Adipose tissue (tissue), 3 donors: Measurements from ENCODE around the gene ZNF98. TPM values are rescaled to one million over a fixed set of nuclear protein-coding genes. Genes with fewer than 3 reads are reported as not detected.

ENCODE experiments used
- H3K27ac ChIP-seq: one replicate; pipeline ENCODE4 v1.5.1; 2013; ENCODE audit warnings: low read depth, low read length
- WGBS, 3 donors: extraction: QIAGEN DNeasy Blood & Tissue Kit; methylation state at CpG; one replicate each; pipeline ENCODE4 v1.1.7; 2013; 5-methylcytosine and 5-hydroxymethylcytosine counted together
- polyA plus RNA-seq, 3 donors: library from polyadenylated mRNA; stranded (reverse); fragments of 200-250 nt; gene quantifications; one replicate each; pipeline ENCODE4 v1.2.3, GENCODE V29; 2013
- donor health status: healthy with polysubstance abuse.
- donor health status: Bipolar disorder and iron deficiency.
- donor health status: healthy.

Gene ZNF98
- 10 to 100 TPM in 1 of 3 donors, under 1 TPM in 1, not detected in 1; 0.31 to 13.1 TPM for polyA plus RNA-seq

GRCh38 chr19:22422211-22422610 lies at the start of gene ZNF98:
ZNF98 (minus strand) TSS chr19:22422346; CDS start chr19:22422224, 122 bp downstream.
- no peak within 1 kb of the TSS for H3K27ac ChIP-seq
- WGBS, 3 donors = 2 to 6% (median 3%) methylated on average over 16 of the region's 16 CpGs

DNA sequence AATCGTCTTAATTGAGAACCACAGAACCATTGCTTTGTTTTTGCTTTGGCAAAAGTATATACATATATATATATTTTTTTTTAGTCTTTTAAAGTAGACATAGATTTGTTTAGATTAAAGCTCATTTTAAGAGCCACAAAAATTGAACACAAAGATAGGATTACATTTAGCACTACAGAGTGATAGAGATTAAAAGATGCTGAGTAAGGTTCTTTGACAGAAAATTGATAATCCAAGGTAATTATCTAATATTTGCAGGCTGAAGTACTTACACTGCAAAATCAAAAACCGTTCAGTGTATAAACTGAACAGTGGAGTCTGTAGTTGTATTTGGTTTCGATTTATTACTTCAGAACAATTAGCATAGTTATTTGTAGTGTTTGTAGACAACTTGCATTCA lies 24.5 kb upstream of the ZNF98 start:
- WGBS, 3 donors = 73 to 83% (median 76%) methylated on average over 3 of the region's 3 CpGs

GRCh38 chr19:22438011-22438410 lies 15.9 kb upstream of the ZNF98 start:
- H3K27ac ChIP-seq = no peak overlapping the region
- WGBS, 3 donors = 68 to 98% (median 97%) methylated on average over 2 of the region's 2 CpGs

More for the DNA sequence above, 24.5 kb upstream of the ZNF98 start:
- no peak overlapping the region for H3K27ac ChIP-seq

DNA sequence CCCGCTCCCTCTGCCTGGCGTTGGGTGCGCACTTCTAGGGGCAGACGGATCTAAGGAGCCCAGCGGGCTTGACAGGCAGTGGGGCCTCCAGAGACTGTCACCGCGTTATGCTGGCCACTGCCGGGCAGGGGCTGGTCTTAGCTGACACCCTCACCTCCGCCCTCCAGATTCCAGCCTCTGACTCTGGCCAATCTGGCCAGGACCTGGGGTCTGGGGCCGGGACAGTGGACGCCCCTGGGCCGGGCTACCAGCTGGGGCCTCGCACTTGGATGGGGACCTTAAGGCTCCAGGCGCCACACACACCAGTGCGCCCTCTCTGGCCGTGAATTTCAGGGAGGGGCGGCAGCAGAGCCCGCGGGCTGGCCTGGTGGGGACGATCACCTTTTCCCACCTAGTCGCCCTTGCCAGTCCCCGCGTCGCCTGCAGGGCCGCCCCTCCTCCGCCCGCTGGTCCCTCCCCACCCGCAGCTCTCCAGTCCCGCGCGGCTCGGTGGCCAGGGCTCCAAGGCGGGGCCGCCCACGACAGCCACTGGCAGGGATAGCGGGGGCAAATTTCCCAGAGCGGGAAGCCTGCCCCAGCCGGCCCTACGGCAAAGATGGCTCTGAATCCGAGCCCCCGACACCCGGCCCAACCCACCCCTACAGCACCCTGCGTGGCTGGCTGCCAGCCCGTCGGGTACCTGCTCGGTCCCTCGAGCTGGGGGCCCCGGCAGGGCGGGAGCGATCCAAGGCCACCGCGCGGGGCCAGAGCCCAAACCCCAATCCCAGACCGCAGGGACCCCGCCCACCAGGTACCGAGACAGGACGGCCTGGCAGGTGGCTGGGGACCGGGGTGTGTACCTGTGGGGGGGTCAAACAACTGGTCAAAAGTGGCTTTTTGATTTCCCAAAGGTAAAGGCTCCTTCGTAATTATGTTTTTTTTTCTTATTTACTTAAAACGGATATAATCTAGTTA lies 6.1 kb upstream of the ZNF98 start:
- WGBS, 3 donors = 2 to 6% (median 4%) methylated on average over 53 to 60 of the region's 60 CpGs
- no peak overlapping the region for H3K27ac ChIP-seq

DNA sequence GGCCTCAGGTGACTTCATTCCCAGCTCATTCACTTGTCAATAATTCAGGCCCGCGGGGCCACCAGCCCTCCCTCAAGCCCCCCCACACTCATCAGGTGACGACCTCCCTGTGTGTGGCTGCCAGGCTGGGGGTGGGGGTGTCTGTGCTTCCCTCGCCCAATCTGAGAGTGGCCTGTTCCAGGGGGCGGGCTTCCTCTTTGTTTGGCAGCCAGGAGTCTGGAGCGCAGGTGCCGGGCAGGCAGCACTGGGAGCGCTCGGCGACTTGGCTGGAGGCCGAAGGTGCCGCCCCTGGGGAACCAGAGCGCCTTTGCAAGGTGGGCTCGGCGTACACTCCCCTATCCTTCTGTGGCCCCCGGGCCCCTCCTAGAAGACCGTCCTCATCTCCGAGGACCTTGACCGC lies 5.4 kb upstream of the ZNF98 start:
- 1 to 7% (median 6%) methylated on average over 19 of the region's 19 CpGs for WGBS, 3 donors
- H3K27ac ChIP-seq = no peak overlapping the region

DNA sequence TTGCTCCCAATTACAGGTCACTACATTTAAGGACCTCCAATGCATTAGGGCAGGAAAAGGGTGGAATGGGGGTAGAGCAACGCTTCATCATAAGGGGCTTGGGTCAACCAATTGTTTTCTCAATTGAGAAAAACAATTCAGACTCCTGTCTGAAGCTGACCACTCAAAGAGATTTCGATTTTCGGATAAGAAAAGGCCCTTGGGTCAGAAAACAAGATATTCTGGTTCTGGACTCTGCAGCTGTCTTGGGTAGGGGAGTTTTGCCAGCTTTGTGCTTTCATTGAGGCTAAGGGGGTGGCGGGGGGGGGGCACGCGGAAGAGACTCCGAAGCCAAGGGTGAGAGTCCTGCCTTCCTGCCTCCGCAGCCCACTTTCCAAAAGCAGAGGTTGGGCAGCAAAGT lies 4.8 kb upstream of the ZNF98 start:
- 27 to 61% (median 51%) methylated on average over 8 of the region's 8 CpGs for WGBS, 3 donors
- H3K27ac ChIP-seq = no peak overlapping the region

GRCh38 chr19:22421797-22422196 lies 349 bp downstream of the ZNF98 start:
- 1 to 6% (median 1%) methylated on average over 18 to 20 of the region's 20 CpGs for WGBS, 3 donors
- no peak overlapping the region for H3K27ac ChIP-seq

DNA sequence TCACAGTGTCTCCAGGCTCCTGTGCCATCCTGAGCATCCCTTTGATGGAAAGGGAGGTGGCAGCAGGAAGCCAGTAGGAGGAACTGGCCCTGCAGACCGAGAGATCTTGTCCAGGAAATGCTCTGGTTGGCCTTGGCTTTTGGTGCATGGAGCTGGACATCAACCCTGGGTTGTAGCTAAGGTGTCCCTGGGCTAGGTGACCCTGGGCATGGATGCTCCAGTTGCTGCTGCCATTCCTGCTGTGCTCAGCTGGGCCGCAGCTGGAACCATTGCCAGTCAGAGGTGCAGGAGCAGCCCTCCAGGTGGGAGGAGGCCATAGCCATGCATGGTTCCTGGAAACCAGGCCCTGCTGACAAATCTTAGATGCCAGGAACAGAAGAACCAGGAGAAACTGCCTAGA lies 67.5 kb downstream of the ZNF98 start:
- H3K27ac ChIP-seq = no peak overlapping the region
- WGBS, 3 donors = 60 to 69% (median 67%) methylated on average over 2 of the region's 2 CpGs

Other genes with a start within 250 kb of the ZNF98 start
- gene ZNF676, start 225.4 kb downstream of the ZNF98 start, polyA plus RNA-seq = 1 to 10 TPM in 1 of 3 donors, under 1 TPM in 2; 0.54 to 1.0 (median 0.75) TPM
- gene ZNF729, start 135.9 kb downstream of the ZNF98 start, polyA plus RNA-seq = not detected
- gene ZNF492, start 212.0 kb upstream of the ZNF98 start, polyA plus RNA-seq = under 1 TPM; 0.01 to 0.22 (median 0.06) TPM